Ishikawa (cell line): Measurements from ENCODE around the gene SHC1.
A peak's percentile ranks its signal among the peaks of the same experiment; 100 is the strongest.

Source experiments
- CEBPB ChIP-seq: IDR thresholded peaks from 2 replicates; pipeline ENCODE4 v1.6.1; 2012
- CREB1 ChIP-seq: IDR thresholded peaks from 2 replicates; pipeline ENCODE4 v1.6.1; 2012; ENCODE audit warnings: low read depth
- EP300 ChIP-seq: IDR thresholded peaks from 2 replicates; pipeline ENCODE4 v1.6.1; 2012; ENCODE audit warnings: borderline replicate concordance
- FOXM1 ChIP-seq: IDR thresholded peaks from 2 replicates; pipeline ENCODE4 v1.6.1; 2012; ENCODE audit warnings: low read depth, borderline replicate concordance
- RAD21 ChIP-seq: IDR thresholded peaks from 2 replicates; pipeline ENCODE4 v1.6.1; 2012; ENCODE audit warnings: low read depth
- TAF1 ChIP-seq: IDR thresholded peaks from 2 replicates; pipeline ENCODE4 v1.6.1; 2012; ENCODE audit warnings: low read depth, mild to moderate bottlenecking
- TCF12 ChIP-seq: IDR thresholded peaks from 2 replicates; pipeline ENCODE4 v1.6.1; 2012; ENCODE audit warnings: low read depth
- YY1 ChIP-seq: IDR thresholded peaks from 2 replicates; pipeline ENCODE4 v1.6.1; 2012; ENCODE audit warnings: low read depth
- TF ChIP-seq, protein P1 (sequence below): IDR thresholded peaks from 2 replicates; pipeline ENCODE4 v1.6.1; 2012; ENCODE audit warnings: low read depth, mild to moderate bottlenecking
- TF ChIP-seq, protein P2 (sequence below): IDR thresholded peaks from 2 replicates; pipeline ENCODE4 v1.6.1; 2012

DNA sequence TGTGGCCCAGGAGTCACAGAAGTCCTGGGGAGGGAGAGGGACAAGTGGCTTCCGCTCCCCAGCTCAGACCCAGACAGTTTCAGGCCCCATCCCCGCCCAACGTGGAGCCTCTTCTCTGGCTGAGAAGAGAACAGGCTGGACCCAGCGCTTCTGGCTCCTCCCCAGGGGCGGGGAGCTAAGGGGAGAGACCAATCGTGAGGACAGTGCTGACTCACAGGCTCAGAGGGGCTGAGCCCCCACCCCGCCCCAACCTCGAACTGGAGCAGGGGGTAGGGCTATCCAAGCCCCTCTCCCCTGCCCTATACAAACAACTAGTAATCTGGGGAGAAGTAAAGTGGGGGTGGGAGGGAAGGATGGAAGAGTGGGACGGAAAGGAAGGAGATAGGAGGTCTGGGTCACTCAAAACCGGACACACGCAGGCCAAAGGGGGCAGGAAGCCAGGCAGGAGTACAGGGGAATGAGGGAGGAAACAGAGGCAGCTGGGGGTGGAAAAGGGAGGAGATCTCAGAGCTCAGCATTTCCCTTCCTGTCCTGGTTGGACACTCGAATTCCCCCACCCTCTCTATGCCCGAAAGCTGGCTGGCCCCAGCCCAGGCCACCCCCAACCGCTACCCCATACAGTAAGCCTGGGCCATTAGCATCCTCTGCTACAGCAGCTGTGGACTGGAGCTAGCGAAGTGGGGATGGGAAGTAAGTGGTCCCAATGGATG is at the start of gene SHC1:
- TF ChIP-seq FOXM1 = no peak
- TF ChIP-seq TAF1 = peak; percentile 17; the same call in 1 of the 2 replicates
- TF ChIP-seq CREB1 = no peak
- TF ChIP-seq, protein P1, sequence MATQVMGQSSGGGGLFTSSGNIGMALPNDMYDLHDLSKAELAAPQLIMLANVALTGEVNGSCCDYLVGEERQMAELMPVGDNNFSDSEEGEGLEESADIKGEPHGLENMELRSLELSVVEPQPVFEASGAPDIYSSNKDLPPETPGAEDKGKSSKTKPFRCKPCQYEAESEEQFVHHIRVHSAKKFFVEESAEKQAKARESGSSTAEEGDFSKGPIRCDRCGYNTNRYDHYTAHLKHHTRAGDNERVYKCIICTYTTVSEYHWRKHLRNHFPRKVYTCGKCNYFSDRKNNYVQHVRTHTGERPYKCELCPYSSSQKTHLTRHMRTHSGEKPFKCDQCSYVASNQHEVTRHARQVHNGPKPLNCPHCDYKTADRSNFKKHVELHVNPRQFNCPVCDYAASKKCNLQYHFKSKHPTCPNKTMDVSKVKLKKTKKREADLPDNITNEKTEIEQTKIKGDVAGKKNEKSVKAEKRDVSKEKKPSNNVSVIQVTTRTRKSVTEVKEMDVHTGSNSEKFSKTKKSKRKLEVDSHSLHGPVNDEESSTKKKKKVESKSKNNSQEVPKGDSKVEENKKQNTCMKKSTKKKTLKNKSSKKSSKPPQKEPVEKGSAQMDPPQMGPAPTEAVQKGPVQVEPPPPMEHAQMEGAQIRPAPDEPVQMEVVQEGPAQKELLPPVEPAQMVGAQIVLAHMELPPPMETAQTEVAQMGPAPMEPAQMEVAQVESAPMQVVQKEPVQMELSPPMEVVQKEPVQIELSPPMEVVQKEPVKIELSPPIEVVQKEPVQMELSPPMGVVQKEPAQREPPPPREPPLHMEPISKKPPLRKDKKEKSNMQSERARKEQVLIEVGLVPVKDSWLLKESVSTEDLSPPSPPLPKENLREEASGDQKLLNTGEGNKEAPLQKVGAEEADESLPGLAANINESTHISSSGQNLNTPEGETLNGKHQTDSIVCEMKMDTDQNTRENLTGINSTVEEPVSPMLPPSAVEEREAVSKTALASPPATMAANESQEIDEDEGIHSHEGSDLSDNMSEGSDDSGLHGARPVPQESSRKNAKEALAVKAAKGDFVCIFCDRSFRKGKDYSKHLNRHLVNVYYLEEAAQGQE = no peak
- no peak for TF ChIP-seq YY1
- TF ChIP-seq, protein P2, sequence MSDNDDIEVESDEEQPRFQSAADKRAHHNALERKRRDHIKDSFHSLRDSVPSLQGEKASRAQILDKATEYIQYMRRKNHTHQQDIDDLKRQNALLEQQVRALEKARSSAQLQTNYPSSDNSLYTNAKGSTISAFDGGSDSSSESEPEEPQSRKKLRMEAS = no peak
- TF ChIP-seq RAD21 = no peak
- no peak for TF ChIP-seq EP300
- no peak for TF ChIP-seq CEBPB
- no peak; the same call in 1 of the 2 replicates for TF ChIP-seq TCF12
